ENCODE measurements around the gene SCARF1.
"Not testable (repeated sequence)": the region's sequence is repeated elsewhere in the genome, so short reads cannot be mapped to it uniquely, and the experiment has no call there.

The SCARF1 gene, protein sequence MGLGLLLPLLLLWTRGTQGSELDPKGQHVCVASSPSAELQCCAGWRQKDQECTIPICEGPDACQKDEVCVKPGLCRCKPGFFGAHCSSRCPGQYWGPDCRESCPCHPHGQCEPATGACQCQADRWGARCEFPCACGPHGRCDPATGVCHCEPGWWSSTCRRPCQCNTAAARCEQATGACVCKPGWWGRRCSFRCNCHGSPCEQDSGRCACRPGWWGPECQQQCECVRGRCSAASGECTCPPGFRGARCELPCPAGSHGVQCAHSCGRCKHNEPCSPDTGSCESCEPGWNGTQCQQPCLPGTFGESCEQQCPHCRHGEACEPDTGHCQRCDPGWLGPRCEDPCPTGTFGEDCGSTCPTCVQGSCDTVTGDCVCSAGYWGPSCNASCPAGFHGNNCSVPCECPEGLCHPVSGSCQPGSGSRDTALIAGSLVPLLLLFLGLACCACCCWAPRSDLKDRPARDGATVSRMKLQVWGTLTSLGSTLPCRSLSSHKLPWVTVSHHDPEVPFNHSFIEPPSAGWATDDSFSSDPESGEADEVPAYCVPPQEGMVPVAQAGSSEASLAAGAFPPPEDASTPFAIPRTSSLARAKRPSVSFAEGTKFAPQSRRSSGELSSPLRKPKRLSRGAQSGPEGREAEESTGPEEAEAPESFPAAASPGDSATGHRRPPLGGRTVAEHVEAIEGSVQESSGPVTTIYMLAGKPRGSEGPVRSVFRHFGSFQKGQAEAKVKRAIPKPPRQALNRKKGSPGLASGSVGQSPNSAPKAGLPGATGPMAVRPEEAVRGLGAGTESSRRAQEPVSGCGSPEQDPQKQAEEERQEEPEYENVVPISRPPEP

DNA sequence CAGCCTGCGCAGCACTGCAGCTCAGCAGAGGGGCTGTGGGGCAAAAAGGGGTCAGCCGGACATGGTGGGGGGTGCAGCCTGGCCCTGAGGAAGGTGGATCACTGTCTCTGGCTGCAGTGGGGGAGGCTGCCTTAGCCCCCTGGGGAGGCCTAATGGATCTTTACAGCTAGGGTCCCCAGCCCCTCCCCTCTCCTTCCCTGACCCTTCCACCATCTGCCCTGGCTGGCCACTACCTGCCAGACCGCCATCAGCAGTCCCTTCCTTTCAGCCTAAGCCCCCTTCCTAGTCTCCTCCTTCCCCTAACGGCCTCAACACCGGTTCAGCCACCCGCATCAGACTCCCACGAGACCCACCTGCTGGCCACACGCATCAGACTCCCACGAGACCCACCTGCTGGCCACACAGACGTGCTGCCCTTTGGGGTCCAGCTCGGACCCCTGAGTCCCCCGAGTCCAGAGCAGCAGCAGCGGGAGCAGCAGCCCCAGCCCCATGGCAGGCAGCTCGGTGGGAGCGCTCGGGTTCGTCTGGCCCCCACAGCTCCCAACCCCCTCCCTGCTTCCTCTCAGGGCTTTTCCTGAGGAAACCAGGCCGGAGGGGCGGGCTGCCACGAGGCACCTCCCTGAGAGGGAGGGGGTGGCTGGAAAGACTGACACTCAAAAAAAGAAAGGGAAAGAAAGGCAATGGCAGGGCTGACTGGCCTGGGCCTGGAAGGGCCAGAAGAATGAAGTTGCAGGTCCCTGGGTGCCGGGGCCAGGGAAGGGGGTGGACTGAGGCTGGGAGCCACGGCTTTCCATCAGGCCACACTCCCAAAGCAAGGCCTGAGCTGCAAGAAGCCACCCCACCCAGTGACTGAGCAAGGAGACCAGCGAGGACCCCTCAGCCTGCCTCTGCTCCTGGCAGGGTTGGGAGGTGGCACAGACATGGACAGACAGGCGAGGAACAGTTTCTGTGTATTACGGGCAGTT, at the start of gene SCARF1:
SCARF1 (minus strand) TSS at position 526 of the 965 bp plus-strand sequence; CDS start at position 491, 35 bp downstream.
- no peak for DNase-seq

GRCh38 chr17:1693339-1693738, 47.8 kb upstream of the SCARF1 start:
- no peak for DNase-seq

GRCh38 chr17:1690544-1691221, 45.2 kb upstream of the SCARF1 start:
- no peak for DNase-seq

DNA sequence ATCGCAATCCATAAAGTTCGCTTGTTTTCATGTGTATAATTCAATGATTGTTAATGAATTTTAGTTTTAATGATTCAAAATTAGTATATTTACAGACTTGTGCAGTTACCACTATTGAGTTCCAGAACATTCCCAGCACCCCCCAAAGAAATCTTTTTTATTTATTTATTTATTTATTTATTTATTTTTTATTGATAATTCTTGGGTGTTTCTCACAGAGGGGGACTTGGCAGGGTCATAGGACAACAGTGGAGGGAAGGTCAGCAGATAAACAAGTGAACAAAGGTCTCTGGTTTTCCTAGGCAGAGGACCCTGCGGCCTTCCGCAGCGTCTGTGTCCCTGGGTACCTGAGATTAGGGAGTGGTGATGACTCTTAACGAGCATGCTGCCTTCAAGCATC, 42.9 kb upstream of the SCARF1 start:
- DNase-seq = not testable (repeated sequence)

- DNase-seq = no peak
Measured at GRCh38 chr17:1686086-1686485, 40.6 kb upstream of the SCARF1 start.

GRCh38 chr17:1684378-1685189, 39.1 kb upstream of the SCARF1 start, which contains the start of gene PRPF8:
Gene PRPF8, minus strand, starts transcription at chr17:1684867. Its CDS starts 296 bp downstream, at chr17:1684571.
- DNase-seq = peak; percentile 98

GRCh38 chr17:1683459-1683858, 37.9 kb upstream of the SCARF1 start:
- DNase-seq = peak; percentile 92

DNA sequence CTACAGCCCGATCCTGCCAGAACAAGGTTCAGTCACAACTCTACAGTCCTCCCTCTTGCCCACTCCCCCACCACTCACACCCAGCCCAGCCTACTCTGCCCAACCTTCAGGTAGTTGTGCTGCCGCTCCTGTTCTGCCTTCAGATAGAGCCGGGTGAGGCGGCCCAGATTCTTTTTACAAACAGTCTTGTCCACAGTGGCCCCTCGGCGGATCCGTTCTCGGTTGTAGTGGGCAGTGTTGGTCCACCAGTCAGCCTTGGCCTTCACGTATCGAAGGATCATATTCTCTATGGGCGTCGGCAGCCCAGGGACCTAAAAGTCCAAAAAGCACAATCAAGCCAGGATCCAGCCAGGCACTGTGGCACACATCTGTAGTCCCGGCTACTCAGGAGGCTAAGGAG, 30.9 kb upstream of the SCARF1 start:
- no peak for DNase-seq

DNA sequence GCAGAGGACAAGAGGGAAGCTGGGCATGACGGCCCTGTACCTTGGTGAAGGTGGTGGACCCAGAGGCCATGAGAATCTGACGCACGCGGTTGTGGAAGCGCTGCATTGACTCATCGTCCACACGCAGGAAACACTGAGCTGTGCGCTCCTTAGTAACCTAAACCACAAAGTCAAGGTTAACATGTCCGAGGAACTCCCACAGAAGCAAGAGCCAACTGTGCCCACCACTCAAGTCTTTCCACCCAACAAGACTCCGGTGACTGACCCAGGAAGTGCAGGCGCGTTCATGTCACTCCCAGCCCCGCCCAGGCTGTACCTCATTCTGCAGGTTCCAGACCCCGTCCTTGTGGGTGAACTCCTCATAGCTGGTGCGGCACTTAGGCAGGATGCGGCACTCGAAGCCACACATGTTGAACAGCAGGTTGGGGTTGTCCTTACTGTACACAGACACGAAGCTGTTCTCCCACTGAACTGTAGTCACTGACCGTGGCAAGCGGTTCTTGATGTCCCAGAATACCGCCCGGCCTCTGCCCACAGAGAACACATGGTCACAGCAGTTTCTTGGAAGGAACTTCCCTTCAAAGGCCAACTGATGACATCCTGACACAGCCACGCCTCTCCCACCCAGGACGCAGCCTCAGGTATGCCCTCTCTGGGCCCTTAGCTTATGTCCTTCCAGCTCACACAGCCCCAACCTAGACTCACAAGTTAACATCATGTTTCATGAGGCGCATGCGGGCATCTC, 27.7 kb upstream of the SCARF1 start:
- peak; percentile 22 for DNase-seq

DNA sequence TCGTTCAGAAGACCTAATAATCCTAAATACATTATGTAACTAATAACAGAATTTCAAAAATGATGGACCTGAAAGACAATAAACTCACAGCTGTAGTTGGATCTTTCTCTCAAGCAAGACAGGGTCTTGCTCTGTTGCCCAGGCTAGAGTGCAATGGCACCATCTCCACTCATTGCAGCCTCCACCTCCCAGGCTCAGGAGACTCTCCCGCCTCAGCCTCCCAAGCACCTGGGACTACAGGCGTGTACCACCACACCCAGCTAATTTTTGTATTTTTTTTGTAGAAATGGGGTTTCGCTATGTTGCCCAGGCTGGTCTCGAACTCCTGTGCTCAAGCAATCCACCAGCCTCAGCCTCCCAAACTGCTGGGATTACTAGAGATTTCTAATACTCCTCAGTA, 18.4 kb upstream of the SCARF1 start:
- DNase-seq = not testable (repeated sequence)

DNA sequence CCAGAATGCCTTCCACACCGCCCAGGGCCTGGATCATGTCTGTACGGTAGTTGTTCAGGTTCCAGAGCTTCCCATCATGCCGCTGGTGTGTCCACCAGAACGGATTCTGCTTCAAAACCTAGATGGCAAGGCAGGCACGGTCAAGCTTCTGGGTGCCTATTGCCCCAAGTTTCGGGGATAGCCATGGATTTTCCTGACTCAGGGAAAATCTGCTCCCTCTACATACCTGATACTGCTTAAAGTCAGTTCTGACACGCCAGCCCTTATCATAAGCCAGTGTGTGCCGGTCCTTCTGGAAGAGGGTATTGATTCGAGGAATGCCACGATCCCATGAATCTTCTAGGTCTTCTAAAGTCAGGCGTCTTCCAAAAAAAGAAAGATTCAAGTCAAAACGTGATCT, 15.5 kb upstream of the SCARF1 start:
- DNase-seq = no peak

GRCh38 chr17:1658100-1658499, 12.6 kb upstream of the SCARF1 start:
- DNase-seq = no peak

GRCh38 chr17:1653735-1654134, 8.2 kb upstream of the SCARF1 start:
- DNase-seq = no peak

GRCh38 chr17:1652794-1653193, 7.3 kb upstream of the SCARF1 start:
- DNase-seq = not testable (repeated sequence)

GRCh38 chr17:1651559-1651844, 6.0 kb upstream of the SCARF1 start:
- no peak for DNase-seq

GRCh38 chr17:1650731-1651558, 5.4 kb upstream of the SCARF1 start:
- DNase-seq = peak; percentile 23

GRCh38 chr17:1649844-1650501, 4.4 kb upstream of the SCARF1 start, which contains the start of gene RILP:
Gene RILP, minus strand, starts transcription at chr17:1649866. Its CDS starts 62 bp downstream, at chr17:1649804.
- DNase-seq = peak; percentile 64

GRCh38 chr17:1648963-1649843, 3.7 kb upstream of the SCARF1 start:
- DNase-seq = peak; percentile 89
